ENCODE measurements around the gene HID1. TPM values are rescaled to one million over a fixed set of nuclear protein-coding genes. Genes with fewer than 3 reads are reported as not detected.
A peak's percentile ranks its signal among the peaks of the same experiment; 100 is the strongest.

The HID1 gene
- total RNA-seq, 4 donors from 2014 or later, result 2.9 to 11.6 (median 6.2) TPM

DNA sequence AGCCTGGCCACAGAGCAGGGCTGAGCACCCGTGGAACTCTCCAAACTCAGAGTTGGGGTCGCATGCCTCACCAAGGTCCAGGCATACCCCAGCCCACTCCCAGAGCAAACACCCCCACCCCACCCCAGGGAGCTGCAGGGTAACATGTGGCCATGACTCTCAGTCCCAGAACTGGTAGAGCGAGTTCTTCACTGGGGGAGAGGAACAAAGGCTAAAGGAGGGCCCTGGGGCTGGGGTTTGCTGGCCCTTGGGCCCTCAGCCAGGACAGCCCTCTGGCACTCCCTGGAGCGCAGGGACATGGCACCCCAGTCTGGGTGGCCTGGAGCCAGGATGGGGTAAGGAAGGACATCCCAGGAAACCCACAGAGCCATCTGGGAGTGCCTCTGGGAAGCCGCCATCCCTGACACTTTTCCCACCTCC is 4.2 kb downstream of the HID1 start:
- 50 to 58% methylated on average over 5 of the region's 5 CpGs for WGBS, 2 donors
- H3K4me3 ChIP-seq (ENCODE audit: low read depth, poor library complexity, severe bottlenecking), result no peak overlapping the region
- TF ChIP-seq, protein P1, sequence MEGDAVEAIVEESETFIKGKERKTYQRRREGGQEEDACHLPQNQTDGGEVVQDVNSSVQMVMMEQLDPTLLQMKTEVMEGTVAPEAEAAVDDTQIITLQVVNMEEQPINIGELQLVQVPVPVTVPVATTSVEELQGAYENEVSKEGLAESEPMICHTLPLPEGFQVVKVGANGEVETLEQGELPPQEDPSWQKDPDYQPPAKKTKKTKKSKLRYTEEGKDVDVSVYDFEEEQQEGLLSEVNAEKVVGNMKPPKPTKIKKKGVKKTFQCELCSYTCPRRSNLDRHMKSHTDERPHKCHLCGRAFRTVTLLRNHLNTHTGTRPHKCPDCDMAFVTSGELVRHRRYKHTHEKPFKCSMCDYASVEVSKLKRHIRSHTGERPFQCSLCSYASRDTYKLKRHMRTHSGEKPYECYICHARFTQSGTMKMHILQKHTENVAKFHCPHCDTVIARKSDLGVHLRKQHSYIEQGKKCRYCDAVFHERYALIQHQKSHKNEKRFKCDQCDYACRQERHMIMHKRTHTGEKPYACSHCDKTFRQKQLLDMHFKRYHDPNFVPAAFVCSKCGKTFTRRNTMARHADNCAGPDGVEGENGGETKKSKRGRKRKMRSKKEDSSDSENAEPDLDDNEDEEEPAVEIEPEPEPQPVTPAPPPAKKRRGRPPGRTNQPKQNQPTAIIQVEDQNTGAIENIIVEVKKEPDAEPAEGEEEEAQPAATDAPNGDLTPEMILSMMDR (IDR thresholded peaks at IDR 0.05), result no peak
- TF ChIP-seq POLR2A (IDR thresholded peaks at IDR 0.05), result no peak
- peak in 1 of 2 donors; percentile 83 for DNase-seq (ENCODE audit: low spot score in 2 of 2)
- intact Hi-C loops (cut with DNase I; ENCODE audit: low total_unique reads), result loop anchor here (10.0 kb wide), 1 partner anchor 226 kb away; no protein-coding TSS in a partner anchor

DNA sequence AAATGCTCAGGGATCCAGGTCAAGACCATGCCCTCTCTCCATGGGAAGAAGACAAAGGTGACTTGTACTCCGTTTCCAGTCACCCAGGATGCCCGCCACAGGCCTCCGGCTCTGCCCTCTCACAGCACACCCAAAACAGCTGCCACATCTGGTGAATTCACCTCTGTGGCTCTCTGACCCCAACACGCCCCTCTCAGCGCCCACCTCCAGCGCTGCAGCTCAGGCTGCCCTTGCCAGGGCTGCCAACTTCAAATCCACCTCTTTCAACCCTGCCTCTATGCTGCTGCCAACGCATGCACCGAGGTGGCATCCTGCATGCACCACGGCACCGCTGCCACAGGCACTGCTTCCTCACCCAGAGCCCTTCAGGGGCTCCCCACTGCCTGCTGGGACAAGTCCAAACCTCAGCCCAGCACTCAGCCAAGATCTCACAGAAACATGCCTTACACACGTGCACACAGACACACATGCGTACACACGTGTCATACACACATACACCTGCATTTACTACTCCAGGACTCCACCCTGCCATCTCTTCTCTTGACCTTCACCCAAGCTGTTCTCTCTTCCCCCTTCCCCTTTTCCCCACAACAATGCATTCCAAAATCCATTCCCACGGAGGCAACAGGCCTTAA is 7.5 kb downstream of the HID1 start:
- no peak for TF ChIP-seq POLR2A (IDR thresholded peaks at IDR 0.05)
- no peak for DNase-seq (ENCODE audit: low spot score in 2 of 2)
- WGBS, 2 donors, result 59 to 60% methylated on average over 12 to 14 of the region's 14 CpGs
- H3K4me3 ChIP-seq (ENCODE audit: low read depth, poor library complexity, severe bottlenecking), result no peak overlapping the region
- intact Hi-C loops (cut with DNase I; ENCODE audit: low total_unique reads), result loop anchor here (10.0 kb wide), 1 partner anchor 230 kb away; no protein-coding TSS in a partner anchor

DNA sequence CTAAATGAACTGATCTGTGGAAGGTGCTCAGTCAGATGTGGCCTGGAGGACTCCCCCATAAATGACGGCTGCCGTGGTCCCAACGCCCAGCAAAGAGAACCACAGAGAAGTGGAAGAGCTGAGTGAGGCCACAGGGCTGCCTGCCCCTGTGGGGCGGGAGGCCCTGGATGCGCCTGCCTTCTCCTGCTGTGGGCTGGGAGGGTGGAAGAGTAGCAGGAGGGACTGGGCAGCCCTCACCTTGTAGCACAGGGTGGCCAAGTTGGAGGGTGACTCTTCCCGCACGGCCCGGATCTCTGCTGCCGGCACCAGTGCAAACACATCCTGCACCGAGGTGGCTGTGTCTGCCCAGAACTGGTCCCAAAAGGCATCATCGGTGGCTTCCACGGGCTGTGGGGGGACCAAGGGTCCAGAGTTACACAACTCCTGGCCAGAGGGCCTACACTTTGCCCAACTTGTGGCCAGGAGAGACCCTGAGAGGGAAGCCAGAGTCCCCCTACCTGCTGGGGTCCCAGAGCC is 8.3 kb downstream of the HID1 start:
- 75 to 84% methylated on average over 12 of the region's 12 CpGs for WGBS, 2 donors
- intact Hi-C loops (cut with DNase I; ENCODE audit: low total_unique reads), result loop anchor here (10.0 kb wide), 1 partner anchor 230 kb away; no protein-coding TSS in a partner anchor
- H3K4me3 ChIP-seq (ENCODE audit: low read depth, poor library complexity, severe bottlenecking), result no peak overlapping the region
- TF ChIP-seq, protein P1 (IDR thresholded peaks at IDR 0.05), result no peak
- no peak for TF ChIP-seq POLR2A (IDR thresholded peaks at IDR 0.05)
- DNase-seq (ENCODE audit: low spot score in 2 of 2), result no peak

DNA sequence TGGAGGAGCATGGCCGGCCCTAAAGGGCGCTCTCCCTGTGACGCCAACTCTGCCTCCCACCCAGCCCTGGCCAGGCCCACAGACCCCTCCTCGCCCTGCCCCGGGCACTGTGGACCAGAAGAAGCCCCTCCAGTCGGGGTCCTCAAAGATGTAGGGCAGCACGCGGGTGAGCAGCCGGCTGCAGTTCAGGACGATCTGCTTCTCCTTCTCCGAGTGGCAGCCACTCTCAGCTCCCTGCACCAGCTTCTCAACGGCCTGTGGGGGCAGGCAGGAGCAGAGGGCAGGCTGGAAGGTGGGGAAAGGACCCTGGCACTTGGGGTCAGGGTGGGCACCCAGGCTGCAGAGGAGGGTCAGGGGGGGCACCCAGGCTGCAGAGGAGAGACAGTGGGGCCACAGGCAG is 8.9 kb downstream of the HID1 start:
- DNase-seq (ENCODE audit: low spot score in 2 of 2), result no peak
- no peak for TF ChIP-seq POLR2A (IDR thresholded peaks at IDR 0.05)
- TF ChIP-seq, protein P1 (IDR thresholded peaks at IDR 0.05), result no peak
- intact Hi-C loops (cut with DNase I; ENCODE audit: low total_unique reads), result loop anchor here (10.0 kb wide), 1 partner anchor 231 kb away; no protein-coding TSS in a partner anchor
- WGBS, 2 donors, result 70 to 71% methylated on average over 7 to 12 of the region's 12 CpGs
- H3K4me3 ChIP-seq (ENCODE audit: low read depth, poor library complexity, severe bottlenecking), result no peak overlapping the region

DNA sequence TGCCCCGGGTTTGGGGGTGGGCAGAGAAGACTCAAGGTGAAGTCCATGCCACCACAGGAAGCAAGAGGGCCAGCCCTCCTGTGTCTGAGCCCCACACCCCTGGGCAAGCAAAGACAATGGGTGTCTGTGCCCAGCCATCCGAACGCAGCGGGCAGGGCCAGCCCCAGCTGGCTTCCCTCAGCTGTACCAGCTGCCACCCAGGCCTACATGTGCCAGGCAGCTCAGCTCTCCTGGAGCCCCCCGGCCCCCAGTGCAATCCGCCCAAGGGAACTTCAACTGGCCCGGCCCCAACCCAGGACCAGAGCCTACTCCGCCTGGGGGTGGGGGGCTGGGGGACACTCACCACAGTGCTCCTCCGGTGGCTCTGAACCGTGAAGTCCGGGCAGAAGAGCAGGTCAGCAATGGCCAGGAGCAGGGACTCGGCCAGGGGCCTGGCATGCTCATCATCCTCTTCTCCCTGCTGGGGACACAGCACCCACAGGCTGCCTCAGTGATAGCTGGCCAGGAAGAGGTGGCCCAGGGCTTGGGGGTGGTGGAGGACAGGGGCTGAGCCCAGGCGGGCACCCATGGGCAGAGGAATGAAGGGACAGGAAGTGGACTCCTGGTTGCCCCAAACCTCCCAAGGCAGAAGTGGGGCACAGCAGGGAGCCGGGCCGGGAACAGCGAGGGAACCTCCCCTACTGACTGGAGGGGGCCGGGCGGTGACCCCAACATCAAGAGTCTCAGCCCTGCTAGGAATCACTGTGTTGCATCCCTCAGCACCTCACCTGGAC is 9.8 kb downstream of the HID1 start:
- DNase-seq (ENCODE audit: low spot score in 2 of 2), result no peak
- TF ChIP-seq, protein P1 (IDR thresholded peaks at IDR 0.05), result no peak
- no peak for TF ChIP-seq POLR2A (IDR thresholded peaks at IDR 0.05)
- 77 to 90% methylated on average over 14 to 18 of the region's 18 CpGs for WGBS, 2 donors
- intact Hi-C loops (cut with DNase I; ENCODE audit: low total_unique reads), result loop anchor here (10.0 kb wide), 1 partner anchor 232 kb away; no protein-coding TSS in a partner anchor
- H3K4me3 ChIP-seq (ENCODE audit: low read depth, poor library complexity, severe bottlenecking), result no peak overlapping the region
